Eye (tissue), 1 donor: ENCODE results near the gene NPEPPS.
A peak's percentile ranks its signal among the peaks of the same experiment; 100 is the strongest.
"Not testable (repeated sequence)": the region's sequence is repeated elsewhere in the genome, so short reads cannot be mapped to it uniquely, and the experiment has no call there.

ENCODE experiments used
- DNase-seq: peaks from one replicate; pipeline ENCODE4 v3.0.0-alpha.2; 2015

The NPEPPS gene

DNA sequence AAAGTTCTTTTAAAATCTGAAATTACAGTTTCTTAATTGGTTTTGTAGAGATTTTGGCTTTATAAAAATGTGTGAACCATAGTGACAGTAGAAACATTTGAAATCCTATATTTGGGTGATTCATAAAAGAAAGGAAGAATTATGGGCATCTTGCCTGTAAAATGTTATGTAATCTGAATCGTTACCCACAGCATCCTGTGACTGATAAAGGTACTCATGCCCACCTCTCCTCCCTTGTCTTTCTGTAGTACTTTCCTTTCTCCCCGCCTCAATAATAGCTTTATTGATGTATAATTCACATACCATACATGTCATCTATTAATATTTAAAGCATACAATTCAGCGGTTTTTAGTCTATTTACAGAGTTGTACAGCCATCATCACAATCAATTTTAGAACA is 36.4 kb downstream of the NPEPPS start:
- DNase-seq: not testable (repeated sequence)

GRCh38 chr17:47572561-47572960 is 41.7 kb downstream of the NPEPPS start:
- DNase-seq: not testable (repeated sequence)

GRCh38 chr17:47582416-47582815 is 51.5 kb downstream of the NPEPPS start:
- DNase-seq: not testable (repeated sequence)

- not testable (repeated sequence) for DNase-seq
Observed at GRCh38 chr17:47586378-47587055, 55.6 kb downstream of the NPEPPS start.

DNA sequence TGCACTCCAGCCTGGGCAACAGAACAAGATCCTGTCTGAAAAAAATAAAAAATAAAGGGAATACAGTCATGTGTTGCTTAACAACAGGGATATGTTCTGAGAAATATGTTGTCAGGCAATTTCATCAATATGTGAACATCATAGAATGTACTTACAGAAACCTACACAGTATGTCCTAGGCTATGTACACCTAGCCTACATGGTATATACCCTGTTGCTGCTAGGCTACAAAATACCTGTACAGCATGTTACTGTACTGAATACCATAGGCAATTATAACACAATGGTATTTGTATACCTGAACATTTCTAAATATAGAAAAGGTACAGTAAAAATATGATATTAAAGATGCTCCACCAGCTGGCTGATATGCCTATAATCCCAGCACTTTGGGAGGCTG is 62.6 kb downstream of the NPEPPS start:
- not testable (repeated sequence) for DNase-seq

DNA sequence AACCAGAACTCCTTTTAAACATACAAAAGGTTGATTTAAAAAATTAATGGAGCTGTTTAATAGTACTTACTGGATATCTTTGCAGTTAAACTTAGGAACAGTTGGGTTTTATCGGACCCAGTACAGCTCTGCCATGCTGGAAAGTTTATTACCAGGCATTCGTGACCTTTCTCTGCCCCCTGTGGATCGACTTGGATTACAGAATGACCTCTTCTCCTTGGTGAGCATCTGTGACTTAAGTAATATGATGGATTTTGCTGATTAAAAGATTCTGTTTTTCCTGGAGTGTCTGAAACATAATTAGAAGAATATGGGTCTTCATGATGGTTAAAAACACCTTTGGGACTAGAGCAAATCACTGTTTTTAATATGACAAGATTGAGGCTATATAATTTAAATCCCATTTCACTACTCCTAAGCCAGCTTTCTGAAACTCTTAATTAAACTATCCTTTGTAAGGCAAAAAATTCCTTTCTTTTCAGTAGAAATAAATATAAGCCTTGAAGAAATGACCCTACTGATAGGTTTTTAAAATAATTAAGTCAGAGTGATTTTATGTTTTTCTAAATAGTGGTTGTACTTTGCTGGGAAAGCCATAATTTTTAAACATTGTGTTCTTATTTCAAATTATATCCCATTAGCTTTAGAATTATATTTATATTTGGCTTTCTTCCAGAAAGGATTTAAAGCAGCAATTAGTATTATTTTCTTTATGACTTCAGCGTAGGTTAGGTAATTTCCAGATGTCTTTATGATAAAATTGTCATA is 73.1 kb downstream of the NPEPPS start:
- no peak for DNase-seq

GRCh38 chr17:47604598-47604927 is 73.7 kb downstream of the NPEPPS start:
- DNase-seq: peak; percentile 66

- no peak for DNase-seq
Observed at GRCh38 chr17:47605011-47605410, 74.1 kb downstream of the NPEPPS start.

DNA sequence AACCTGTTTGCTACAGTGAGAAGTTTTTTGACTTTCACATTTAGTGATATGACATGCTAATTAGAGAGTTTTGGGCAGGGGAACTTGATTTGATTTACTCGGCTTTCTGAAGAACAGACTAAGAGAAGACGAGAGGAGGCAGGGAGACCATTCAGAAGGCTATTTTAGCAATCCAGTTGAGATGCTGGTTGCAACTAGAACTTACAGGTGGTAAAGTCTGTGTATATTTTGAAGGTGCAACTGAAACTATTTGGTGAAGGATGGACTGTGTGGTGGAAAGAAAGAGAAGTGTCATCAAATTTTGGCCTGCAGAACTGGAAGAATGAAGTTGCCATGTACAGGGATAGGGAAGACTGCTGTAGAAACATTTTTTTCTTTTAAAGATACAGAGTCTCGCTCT is 76.6 kb downstream of the NPEPPS start:
- no peak for DNase-seq

DNA sequence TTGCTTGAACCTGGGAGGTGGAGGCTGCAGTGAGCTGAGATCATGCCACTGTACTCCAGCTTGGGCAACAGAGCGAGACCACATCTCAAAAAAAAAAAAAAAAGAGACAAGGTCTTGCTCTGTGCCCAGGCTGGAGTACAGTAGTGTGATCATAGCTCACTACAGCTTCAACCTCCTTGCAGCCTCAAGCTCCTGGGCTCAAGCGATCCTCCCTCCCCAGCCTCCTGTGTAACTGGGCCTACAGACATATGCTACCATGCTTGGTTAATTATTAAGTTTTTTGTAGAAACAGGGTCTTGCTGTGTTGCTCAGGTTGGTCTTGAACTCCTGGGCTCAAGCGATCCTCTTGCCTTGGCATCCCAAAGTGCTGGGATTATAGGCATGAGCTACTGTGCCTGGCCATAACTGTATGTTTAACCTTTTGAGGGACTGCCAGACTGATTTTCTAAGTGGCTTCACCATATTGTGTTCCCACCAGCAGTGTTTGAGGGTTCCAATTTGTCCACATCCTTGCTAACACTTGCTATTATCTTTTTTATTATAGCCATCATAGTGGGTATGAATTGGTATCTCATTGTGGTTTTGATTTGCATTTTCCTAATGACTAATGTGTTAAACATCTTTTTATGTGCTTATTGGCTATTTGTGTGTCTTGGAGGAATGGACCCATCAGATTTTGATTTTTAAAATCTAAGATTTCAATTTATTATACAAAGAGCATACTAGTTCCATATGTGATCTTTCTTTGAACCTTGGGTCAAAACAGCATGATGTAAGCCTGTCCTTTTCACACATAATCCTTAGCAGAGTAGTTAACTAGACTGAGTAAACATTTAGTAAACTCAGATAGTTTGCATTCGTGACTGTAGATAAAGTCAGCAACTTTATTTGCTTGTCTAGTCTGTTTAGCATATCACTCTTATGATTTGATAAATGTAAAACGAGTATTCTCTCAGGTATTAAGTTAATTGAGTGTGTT is 80.8 kb downstream of the NPEPPS start:
- no peak for DNase-seq

DNA sequence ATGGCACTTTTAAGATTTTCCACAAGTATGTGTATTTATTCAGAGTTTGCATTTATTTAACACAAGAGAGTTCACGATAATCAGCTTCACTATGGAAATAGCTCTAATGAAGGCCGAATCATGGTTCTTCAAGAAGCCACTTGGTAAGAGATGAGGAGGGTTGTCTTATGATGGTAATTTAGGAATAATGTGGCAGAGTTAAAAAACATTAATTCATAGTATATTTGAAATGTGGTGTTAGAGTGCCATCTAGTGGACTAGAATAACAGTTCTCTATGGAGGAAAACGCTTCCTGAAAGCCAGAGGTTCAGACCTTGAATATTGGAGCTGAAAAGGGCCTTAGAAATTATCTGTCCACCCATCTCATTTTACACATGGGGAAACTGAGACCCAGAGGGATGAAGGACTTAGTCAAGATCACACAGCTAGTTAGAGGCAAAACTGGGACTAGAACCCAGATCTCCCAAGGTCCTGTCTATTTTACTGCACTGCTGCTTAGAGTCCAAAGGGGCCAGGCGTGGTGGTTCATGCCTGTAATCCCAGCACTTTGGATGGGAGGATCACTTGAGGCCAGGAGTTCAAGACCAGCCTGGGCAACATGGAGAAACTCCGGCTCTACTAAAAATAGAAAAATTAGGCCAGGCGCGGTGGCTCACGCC is 85.0 kb downstream of the NPEPPS start:
- DNase-seq: peak; percentile 85

DNA sequence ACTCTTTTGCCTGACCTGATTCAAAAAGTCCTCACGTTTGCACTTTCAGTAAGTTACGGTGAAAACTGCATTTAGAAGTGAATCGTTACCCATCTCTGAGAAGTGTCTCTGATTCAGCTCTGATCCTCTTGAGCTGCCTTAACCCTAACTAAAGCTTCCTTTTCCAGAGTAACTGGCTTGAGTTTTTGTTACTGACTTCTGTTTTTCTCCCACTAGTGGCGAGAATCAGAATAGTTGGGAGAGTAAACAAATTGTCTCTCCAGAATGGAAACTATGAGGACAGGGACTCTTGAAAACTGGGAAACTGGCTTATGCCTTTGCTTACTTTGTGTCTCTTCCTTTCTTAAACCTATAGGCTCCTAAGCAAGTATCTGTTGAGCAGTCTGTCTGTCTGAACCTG is 87.5 kb downstream of the NPEPPS start:
- DNase-seq: no peak

DNA sequence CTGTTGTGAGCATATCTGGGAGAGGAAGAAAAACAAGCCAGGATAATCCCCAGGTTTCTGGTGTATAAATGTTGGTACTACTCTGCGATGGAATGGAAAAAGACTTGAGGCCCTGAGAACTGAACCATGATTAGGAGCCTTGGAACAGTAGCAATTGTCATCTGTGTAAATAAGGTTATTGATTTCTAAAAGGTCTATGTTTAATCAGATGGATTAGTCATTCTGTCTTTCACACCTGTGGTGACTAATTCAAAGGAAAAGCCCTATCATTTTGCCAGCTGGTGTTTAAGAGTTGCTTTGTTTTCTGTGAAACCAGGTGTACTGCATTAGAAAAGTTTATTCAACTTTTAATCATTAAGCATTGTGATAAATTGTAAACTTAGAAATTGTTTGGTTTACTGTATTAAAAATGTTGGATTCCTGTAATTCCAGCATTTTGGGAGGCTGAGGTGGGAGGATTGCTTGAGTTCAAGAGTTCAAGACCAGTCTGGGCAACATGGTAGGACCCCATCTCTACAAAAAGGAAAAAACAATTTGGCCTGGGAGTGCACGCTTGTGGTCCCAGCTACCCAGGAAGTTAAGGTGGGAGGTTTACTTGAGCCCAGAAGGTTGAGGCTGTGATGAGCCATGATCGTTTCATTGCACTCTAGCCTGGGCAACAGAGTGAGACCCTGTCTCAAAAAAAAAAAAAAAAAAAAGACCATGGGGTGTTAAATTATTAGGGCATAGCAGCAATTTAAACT is 89.8 kb downstream of the NPEPPS start:
- DNase-seq: no peak

DNA sequence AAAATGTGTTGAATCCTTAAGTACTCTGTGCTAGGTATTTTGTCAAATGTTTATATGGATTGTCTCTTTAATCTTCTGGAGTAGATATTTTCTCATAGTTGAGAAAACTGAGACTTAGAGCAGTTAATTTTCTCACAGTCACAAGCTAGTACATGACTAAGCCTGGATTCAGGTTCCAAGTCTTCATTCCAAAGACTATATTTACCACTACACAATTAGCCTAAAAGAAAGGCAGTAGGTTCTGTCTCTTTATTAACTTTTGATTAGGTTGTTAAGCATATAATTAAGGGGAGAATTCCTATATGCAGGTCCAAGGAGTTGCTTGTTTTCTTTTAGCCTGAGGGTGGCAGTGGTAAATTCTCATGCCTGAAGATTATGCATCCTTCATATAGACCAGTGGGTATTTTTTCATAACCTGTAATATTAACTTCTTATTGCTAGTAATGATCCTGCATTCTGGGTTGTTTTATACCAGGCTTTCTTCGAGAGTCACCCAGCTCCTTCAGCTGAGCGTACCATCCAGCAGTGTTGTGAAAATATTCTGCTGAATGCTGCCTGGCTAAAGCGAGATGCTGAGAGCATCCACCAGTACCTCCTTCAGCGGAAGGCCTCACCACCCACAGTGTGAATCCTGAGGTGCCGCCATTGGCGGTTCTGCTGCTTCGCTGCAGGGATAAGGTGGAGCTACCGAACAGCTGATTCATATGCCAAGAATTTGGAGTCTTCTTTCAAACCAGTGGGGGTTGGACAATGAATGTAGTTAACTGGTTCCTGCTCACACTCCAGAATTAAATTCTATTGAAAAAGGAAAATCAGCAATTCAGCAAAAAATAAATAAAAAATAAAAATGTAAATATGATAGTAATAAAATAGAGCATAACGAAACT is 90.6 kb downstream of the NPEPPS start:
- DNase-seq: peak; percentile 21

GRCh38 chr17:47622180-47622549 is 91.3 kb downstream of the NPEPPS start:
- no peak for DNase-seq

- DNase-seq: no peak
Observed at GRCh38 chr17:47624727-47625068, 93.8 kb downstream of the NPEPPS start.

DNA sequence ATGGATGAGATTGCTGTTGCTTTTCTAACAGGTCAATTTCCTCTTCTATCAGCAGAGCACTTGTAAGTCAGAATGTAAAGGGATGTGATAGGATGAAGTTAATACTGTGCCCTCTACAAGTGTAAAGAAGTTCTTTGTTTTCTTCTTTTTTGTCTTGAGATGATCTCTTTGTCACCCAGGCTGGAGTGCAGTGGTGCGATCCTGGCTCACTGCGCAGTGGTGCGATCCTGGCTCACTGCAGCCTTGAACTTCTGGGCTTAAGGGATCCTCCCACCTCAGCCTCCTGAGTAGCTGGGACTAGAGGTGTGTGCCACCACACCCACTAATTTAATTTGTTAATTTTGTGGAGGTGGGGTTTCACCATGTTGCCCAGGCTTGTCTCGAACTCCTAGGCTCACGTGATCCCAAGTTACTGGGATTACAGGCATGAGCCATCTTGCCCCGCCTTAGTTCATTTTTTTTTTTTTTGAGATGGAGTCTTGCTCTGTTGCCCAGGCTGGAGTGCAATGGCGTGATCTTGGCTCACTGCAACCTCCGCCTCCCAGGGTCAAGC is 97.2 kb downstream of the NPEPPS start:
- no peak for DNase-seq

GRCh38 chr17:47629826-47630225 is 98.9 kb downstream of the NPEPPS start:
- no peak for DNase-seq

DNA sequence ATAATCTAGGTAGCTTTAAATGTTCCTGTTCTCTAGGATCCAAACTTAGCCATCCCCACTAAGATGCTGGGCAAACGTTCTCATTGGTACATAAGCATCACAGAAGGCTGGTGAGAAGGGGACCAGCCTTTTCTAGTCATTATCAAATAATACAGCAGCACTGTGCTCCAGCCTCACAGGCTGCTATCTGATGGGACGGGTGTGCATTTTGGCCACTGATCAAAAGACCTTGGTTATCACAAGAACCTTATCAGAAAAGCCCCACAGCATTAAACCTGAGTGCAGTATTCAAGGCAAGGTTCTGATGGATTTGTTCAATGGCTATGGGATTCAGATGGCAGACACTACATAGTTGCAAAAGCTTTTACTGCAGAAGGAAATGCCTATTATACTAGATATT is 99.7 kb downstream of the NPEPPS start:
- no peak for DNase-seq

DNA sequence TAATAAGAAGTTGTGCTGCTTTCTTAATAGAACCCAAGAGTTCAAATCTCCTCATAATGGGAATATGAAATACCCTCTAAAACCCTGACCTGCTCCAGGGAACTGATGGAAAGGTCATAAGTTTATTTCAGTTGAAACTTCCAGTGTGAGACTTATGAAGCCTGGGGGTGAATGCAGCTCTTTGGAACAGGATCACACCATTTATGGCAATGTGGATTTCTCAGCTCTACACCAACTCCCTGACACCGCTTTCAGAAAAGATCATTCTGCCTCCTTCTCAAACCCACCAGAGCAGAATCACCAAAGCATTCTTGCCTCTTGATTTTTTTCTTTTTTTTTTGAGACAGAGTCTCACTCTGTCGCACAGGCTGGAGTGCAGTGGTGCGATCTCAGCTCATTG is 102.1 kb downstream of the NPEPPS start:
- DNase-seq: no peak

DNA sequence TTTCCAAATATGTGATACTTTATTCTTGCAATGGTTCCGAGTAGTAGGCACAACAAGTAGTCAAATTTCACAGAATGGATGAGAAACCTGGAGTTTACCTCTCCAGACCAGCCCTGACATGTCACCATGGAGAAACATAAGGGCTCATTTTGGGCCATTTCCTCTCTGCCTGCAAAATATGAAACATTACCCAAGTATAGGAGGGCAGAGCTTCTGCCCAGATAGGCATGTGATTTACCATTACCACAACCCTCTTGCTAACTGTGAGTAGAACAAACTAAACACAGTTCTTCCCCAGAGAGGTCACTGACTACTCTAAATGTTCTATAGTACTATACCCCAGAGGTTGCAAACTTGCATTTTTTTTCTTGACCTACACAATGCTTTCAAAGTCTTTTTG is 103.1 kb downstream of the NPEPPS start:
- no peak for DNase-seq
